GM21515 (cell line): ENCODE data around the gene SCGN.
"Not testable (repeated sequence)": the region's sequence is repeated elsewhere in the genome, so short reads cannot be mapped to it uniquely, and the experiment has no call there.

ENCODE experiments used
- ATAC-seq: cut with Tn5 transposase; IDR thresholded peaks from one replicate; pipeline ENCODE4 v1.9.1; 2021; ENCODE audit not compliant: unreplicated experiment

The SCGN gene

DNA sequence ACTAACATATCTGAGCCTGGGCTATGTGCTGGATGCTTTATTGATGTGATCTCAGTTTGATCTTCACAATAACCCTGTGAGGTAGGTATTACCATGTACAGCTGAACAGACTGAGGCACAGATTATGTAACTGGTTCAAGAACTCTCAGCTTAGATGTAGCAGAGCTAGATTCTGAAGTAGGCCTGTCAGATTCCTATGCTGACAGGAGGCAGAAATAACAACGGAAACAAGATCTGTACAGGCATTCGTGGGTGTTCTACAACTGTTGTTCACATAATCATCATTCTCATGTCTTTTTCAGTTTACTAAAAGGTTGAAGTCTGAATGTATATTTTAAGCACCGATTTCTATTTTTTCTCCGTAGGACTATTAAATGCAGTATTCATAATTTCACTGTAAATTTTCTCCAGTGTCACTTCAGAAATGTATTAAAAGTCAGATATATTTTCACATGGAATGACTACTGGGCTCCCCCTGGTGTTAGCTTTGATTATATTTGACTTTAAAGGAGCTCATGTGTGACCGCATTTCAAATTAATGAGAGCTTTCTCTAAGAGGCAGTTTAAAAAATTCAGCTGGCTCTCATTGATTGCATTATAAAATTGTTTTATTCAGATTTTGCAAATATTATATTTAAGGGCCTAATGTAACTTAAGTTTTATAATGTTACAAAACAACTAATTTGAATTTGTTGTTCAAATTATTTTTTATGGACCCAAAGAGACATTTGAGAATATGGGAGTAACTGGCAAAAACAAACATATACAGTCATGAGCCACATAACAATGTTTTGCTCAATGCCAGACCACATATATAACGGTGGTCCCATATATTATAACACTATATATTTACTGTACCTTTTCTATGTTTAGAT lies 66.1 kb downstream of the SCGN start:
- no peak for ATAC-seq

DNA sequence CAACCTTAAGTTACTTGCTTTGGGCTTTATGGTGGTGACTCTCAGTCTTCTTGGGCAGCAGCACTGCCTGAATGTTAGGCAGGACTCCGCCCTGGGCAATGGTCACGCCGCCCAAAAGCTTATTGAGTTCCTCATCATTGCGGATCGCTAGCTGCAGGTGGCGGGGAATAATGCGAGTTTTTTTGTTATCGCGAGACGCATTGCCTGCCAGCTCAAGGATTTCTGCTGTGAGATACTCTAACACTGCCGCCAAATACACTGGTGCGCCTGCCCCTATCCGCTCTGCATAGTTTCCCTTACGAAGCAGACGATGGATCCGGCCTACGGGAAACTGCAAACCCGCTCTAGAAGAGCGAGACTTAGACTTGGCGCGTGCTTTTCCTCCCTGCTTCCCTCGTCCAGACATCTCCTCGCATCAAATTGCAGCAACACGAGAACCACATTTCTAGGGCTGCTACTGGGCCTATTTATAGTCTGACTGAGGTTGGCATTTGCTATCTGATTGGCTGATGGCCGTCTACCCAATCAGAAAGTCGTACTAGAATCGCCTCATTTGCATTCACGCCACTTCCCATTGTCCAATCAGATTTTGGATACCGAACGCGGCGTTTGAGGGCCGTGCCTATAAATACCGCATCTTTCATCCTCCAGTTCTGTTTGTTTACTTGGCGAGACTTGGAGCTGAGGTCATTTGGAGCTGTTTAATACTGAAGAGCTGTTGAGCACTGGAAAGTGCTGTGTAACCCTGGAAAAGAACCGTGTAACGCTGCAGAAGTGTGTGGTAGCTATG lies 74.3 kb downstream of the SCGN start:
- ATAC-seq, result no peak

DNA sequence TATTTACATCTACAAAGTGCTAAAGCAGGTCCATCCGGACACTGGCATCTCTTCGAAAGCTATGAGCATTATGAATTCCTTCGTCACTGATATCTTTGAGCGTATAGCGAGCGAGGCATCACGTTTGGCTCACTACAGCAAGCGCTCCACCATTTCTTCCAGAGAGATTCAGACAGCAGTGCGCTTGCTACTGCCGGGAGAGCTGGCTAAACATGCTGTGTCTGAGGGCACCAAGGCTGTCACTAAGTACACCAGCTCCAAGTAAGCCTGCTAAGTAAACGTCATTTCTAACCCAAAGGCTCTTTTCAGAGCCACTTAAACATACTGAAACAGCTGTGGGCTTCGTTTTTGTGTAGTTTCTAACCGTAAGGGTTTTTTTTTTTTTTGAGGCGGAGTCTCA lies 75.0 kb downstream of the SCGN start:
- ATAC-seq, result no peak

DNA sequence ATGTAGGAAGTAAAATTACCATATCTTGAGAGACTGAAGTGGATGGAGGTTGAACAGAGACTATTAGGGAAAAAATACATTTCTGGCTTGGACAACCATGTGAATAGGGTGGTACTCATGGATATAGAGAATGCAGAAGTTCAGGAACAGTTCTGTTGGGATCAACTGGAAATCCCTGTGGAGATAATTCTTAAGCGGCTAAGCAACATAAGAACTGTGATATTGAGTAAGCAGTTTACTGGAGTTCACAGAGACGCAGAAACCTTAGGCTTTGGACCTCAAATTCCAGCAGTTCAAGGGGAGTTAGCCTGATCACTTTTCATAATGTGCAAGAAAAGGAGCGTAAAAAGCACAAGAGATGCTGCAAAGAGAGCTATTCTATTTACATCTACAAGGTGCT lies 78.9 kb downstream of the SCGN start:
- no peak for ATAC-seq

DNA sequence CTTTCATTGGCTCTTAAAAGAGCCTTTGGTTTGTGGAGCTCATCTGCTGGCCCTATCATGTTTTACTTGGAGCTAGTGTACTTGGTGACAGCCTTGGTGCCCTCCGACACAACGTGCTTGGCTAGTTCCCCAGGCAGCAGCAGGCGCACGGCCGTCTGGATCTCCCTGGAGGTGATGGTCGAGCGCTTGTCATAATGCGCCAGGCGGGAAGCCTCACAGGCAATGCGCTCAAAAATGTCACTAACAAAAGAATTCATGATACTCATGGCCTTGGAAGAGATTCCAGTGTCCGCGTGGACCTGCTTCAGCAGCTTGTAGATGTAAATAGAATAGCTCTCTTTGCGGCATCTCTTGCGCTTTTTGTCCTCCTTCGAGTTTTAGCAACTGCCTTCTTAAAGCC lies 79.7 kb downstream of the SCGN start:
- no peak for ATAC-seq

DNA sequence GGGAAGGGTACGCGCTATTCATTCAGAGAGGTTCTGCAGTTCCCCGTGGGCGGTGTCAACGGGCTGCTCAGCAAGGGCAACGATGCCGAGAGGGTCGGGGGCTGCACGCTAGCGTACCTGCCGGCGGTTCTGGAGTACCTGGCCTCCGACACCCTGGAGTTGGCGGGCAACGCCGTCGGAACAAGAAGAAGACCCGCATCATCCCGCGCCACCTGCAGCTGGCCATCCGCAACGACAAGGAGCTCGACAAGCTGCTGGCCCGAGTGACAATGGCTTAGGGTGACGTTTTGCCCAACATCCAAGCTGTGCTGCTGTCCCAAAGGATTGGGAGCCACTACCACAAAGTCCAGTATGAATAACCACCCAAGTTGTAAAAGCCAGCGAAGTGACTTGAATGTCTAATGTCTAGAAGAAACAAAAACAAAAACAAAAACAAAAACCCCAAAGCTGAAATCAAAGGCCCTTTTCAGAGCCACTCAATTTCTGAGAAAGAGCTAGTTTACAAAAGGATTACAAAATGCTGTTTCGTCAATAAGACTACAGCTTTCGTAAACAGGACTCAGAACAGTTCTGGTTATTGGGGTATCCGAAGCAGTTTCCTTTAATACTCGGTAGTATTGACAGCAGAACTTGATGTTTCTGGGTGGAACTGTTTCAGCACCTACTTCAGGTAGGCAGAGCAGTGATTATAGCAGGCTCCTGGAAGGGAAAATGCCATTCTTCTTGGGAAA lies 80.6 kb downstream of the SCGN start:
- no peak for ATAC-seq

DNA sequence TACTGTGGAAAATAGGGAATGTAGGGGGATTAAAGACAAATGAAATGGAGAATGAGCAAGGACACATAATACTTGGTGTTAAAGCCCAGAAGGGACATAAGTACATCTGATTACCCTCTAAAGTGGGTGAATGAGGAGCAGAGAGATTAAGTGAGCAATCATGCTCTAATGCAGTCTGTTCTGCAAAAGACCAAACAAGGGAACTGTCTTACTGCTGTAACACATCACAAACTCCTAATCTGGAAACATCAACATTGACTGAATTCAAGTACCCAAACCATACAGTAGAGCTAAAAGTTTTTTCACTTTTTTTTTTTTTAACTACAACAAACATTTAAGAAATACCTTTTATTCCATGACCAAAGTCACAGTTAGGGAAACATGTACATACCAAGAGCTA lies 83.2 kb downstream of the SCGN start:
- no peak for ATAC-seq

DNA sequence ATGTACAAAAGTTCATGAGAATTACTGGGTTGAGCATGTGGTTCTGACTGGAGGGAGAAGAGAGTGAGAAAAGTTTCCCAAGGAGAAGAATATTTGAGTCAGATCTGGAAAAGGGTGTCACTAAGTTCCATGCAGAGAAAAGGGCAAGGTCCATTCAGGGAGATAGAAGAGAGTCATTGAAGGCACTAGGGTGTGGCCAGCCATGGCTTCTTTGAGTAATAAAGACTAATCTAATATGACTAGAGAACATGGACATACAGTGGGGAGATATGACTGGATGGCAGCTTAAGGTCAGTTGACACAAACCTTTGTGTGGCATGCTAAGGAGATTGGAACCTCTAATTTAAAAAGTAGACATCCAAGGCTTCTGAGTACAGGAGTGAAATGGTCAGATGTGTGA lies 91.9 kb downstream of the SCGN start:
- no peak for ATAC-seq

DNA sequence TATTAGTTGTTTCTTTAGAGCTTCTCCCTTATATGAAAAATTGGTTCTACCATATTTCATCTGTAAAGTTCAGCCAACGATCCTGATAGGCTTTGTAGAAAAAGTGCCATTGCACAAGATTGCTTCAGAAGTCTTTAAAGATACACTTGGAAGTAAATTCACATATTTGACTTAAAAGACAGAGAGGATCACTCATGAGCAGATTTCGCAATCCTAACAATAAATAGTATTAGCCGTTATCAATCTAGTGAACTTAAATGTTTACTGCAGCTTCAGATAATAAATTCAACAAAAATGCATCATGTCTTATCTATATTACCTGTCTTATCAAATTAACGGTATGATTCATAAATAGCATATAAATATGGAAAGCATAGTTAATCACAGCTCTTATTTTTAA lies 93.8 kb downstream of the SCGN start:
- no peak for ATAC-seq

DNA sequence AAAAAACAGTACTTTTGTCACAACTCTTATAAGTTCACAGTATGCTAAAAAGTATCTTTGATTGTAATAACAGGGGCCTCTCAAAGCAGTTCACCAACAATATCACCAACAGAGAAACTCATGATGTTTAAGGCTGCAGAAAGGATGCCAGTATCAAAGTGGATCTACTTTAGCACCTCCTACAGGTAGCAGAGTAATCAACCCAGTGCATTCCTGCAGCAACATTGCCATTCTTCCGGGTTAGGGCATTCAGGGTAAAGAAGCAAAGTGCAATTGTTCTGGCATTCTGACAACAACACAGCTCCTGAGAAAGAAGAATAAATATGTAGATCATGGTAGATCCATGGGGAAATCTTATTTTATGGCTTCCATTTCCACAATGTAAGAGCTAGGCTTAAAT lies 95.0 kb downstream of the SCGN start:
- ATAC-seq, result no peak

DNA sequence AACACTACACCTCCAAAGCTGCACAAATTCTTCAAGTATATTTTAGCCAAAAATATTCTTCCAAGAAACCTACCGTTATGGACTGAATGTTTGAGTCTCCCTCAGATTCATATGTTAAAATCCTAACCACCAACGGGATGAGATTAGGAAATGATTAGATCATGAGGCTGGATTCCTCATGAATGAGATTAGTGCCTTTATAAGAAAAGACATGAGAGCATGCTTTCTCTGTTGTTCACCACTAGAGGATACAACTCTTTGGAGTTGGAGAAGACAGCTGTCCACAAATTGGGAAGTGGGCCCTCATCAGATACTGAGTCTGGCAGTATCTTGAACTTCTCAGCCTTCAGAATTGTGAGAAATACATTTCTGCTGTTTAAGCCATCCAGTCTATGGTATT lies 95.5 kb downstream of the SCGN start:
- no peak for ATAC-seq

DNA sequence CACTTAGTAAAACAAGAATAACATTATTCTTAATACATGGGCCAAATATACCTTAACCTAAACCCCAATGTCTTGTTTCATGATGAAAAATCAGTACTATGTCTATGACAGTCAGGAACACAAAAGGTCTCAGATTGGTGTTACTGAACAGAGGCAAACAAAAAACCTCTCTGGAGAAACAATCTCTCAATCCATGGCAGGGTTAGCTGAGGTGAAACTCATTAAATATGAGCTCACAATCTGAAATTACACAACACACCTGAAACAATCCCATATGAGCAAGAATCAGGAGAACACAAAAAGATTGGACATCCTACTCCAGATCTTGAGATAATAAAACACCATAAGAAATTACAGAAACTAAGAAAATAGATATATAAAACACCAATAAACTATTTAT lies 96.0 kb downstream of the SCGN start:
- no peak for ATAC-seq

DNA sequence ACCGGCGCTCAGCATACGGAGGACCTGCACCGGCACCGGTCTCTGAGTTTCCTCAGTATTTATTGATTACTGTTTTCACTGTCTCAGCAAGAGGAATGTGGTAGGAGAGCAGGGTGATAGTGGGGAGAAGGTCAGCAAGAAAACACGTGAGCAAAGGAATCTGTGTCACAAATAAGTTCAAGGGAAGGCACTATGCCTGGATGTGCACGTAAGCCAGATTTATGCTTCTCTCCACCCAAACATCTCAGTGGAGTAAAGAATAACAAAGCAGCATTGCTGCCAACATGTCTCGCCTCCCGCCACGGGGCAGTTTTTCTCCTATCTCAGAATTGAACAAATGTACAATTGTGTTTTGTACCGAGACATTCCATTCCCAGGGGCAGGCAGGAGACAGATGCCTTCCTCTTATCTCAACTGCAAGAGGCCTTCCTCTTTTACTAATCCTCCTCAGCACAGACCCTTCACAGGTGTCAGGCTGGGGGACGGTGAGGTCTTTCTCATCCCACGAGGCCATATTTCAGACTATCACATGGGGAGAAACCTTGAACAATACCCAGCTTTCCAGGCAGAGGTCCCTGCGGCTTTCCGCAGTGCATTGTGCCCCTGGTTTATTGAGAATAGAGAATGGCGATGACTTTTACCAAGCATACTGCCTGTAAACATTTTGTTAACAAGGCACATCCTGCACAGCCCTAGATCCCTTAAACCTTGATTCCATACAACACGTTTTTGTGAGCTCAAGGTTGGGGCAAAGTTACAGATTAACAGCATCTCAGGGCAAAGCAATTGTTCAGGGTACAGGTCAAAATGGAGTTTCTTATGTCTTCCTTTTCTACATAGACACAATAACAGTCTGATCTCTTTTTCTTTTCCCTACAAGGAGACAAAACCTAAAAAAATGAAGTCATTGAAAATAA lies 96.8 kb downstream of the SCGN start:
- ATAC-seq, result not testable (repeated sequence)

DNA sequence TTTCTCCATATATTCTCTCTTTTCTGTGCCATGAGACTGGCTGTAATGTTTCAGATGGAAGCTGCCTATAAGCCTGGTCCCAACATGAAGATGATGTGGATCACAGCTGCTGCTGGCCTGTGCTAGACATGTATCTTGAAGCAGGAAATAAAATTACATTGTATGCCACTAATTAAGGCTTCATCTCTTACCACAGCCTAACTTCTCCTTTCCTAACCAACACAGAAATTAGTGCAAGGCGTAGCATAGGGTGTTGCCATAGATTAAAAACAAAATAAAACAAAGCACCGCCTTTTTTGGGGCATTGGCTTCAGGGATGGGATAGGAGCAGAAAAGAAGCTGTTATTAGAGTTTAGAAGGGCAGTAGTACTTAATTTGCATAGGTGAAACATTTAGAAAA lies 97.8 kb downstream of the SCGN start:
- ATAC-seq, result no peak

DNA sequence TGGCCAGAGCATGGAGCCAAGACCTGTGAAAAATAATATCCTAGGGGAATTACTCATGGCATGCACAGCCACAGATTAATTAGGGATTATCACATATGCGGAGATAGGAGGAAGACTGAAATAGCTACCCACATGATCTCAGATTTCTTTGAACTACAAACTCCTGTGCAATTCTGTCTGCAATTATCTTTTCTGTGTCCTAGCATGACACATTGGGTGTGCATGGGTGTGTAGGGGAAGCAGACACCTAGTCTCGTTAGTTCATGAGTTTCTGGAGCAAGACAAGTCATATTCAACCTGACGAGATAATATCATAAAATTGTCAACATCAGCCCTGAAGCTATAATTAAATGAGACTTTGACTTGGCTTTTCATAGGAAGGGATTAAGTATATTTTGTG lies 98.9 kb downstream of the SCGN start:
- ATAC-seq, result no peak
